Heart left ventricle (tissue), 16 donors: ENCODE measurements around the gene CFAP46. TPM values are rescaled to one million over a fixed set of nuclear protein-coding genes. Genes with fewer than 3 reads are reported as not detected.
A peak's percentile ranks its signal among the peaks of the same experiment; 100 is the strongest.

Experiments
- ATAC-seq, 4 donors: fragments of 200-7000 bp; cut with Tn5 transposase; one replicate each; pipeline ENCODE4 v1.9.1; 2020 to 2022; ENCODE audit warnings: moderate library complexity in 4 of 4, mild to moderate bottlenecking in 3 of 4, moderate number of reproducible peaks in 1 of 4
- DNase-seq, 5 donors: peaks; one replicate each; pipeline ENCODE4 v3.0.0-alpha.2; 2020
- H3K27ac ChIP-seq, 12 donors: fragments of 200-600 bp; sonication (generic) in 4 of 12; one replicate each; pipeline versions ENCODE4 v1.5.0 to v1.8.0; 2016 to 2022; ENCODE audit warnings: mild to moderate bottlenecking in 2 of 12
- H3K27me3 ChIP-seq, 9 donors: fragments of 200-600 bp; sonication (generic) in 2 of 9; one replicate each; pipeline versions ENCODE4 v1.5.1 to v1.8.0; 2016 to 2022; ENCODE audit warnings: mild to moderate bottlenecking in 3 of 9
- H3K36me3 ChIP-seq, 9 donors: fragments of 200-600 bp; sonication (generic) in 2 of 9; one replicate each; pipeline versions ENCODE4 v1.5.0 to v1.8.0; 2018 to 2022; ENCODE audit warnings: mild to moderate bottlenecking in 2 of 9
- H3K4me1 ChIP-seq, 12 donors: fragments of 200-600 bp; sonication (generic) in 4 of 12; one replicate each; pipeline versions ENCODE4 v1.5.0 to v1.8.0; 2016 to 2022; ENCODE audit warnings: mild to moderate bottlenecking in 3 of 12
- H3K4me3 ChIP-seq, 12 donors: fragments of 200-600 bp; sonication (generic) in 4 of 12; one replicate each; pipeline versions ENCODE4 v1.5.0 to v1.8.0; 2017 to 2022; ENCODE audit warnings: mild to moderate bottlenecking in 9 of 12, moderate library complexity in 4 of 12
- H3K9me3 ChIP-seq, 12 donors: fragments of 200-600 bp; sonication (generic) in 4 of 12; one replicate each; pipeline versions ENCODE4 v1.5.0 to v1.8.0; 2016 to 2022; ENCODE audit warnings: mild to moderate bottlenecking in 1 of 12
- CTCF ChIP-seq, 12 donors: fragments of 200-600 bp; sonication (generic) in 4 of 12; IDR thresholded peaks; one replicate each; pipeline versions ENCODE4 v1.5.0 to v1.8.0; 2018 to 2022; ENCODE audit warnings: antibody characterized with exemption in 12 of 12, mild to moderate bottlenecking in 5 of 12
- POLR2A ChIP-seq, 2 donors: fragments of 450-650 bp; IDR thresholded peaks; one replicate each; pipeline ENCODE4 v1.6.1; 2017; ENCODE audit warnings: antibody characterized with exemption in 2 of 2, mild to moderate bottlenecking in 2 of 2, moderate library complexity in 2 of 2
- WGBS, 4 donors: extraction: QIAGEN DNeasy Blood & Tissue Kit in 2 of 4; methylation state at CpG; one replicate each; pipeline versions ENCODE4 v1.1.5 to v1.1.7; 2013 to 2018; 5-methylcytosine and 5-hydroxymethylcytosine counted together
- intact Hi-C, 10 donors: fragments of 100-400 bp; cut with DNase I; formaldehyde crosslinking; loops; one replicate each; pipeline versions ENCODE4 v1.11.1 to v1.14.2; 2022
- polyA plus RNA-seq, 2 donors: library from polyadenylated mRNA; stranded (reverse); fragments of 200-250 nt; gene quantifications; one replicate each; pipeline ENCODE4 v1.2.3, GENCODE V29; 2013
- total RNA-seq, 9 donors: library from RNA; depleted of rRNA in 2 of 9; stranded (reverse); fragments of >200 nt in 2 of 9; fragmentation: NEBNext Ultra II Directional in 3 of 9; extraction: Animal tissue kit (Norgen Biotek cat#: 25700) in 3 of 9; gene quantifications; one replicate each; pipeline versions ENCODE4 v1.1.0 to v1.2.4, GENCODE V29; 2016 to 2023
- donor health status: ischemic (EF 13 %, LVEDD 7.1; RV severe dilation, severe dysfunction).
- donor health status: healthy with polysubstance abuse.
- donor health status: DM: no; HTN: yes; CAD: no.
- donor health status: DM: no; HTN: no; CAD: no.
- donor health status: ischemic (EF 25% LVEDD 6.9; RV normal size, moderate dysfunction).
- donor health status: ischemic (EF 25% LVEDD 5.7; RV mildly dilated, moderate dysfunction).
- donor health status: healthy.
- donor health status: DM: yes; HTN: yes; CAD: no.
- donor health status: ischemic (EF 35%, LVEDD 5.7; RV mildly dilated, moderate dysfunction).
- donor health status: nonischemic (EF 11% LVEDD 7.7; RV severe dilation, severe dysfunction).
- donor health status: DM: yes; HTN: yes; CAD: no.
- donor health status: PGD.
- donor health status: ischemic (EF 29% LVEDD 5.4; RV normal size, mild dysfunction).
- donor health status: nonischemic (EF 23%, LVEDD 6.1; RV moderate dilation, normal function).

Gene CFAP46
- total and polyA plus RNA-seq, 11 donors: 0.61 to 1.8 (median 0.95) TPM

DNA sequence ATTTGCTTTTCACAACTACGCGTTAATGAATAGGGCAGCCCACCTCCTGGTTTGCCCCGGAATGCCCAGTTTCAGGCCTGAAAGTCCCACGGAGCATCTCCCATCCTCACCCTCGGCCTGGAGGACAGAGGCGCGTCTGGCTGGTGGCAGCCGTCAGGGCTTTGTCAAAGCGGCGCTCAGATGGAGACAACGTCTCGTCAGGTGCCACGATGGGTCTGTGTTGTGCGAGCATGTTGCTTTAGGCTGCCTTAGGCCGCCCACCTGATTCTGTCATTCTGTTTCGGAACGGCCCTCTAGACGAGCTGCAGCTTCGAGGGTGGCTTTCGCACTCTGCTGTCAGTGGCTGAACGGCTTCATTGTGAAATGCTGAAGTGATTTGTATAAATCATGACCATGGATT, 39.4 kb upstream of the CFAP46 start:
- TF ChIP-seq POLR2A (IDR thresholded peaks at IDR 0.05) (no peak), CTCF (IDR thresholded peaks at IDR 0.05) (no peak)
- Histone ChIP-seq H3K4me3 (no peak overlapping the region), H3K27ac (no peak overlapping the region), H3K9me3 (no peaks in the 10 kb centered on the region), H3K27me3 (peaks cover 0 to 24% (median 3%) of the 10 kb centered on the region in 9 donors), H3K4me1 (peaks cover 0 to 6% (median 0%) of the 10 kb centered on the region in 12 donors), H3K36me3 (no peaks in the 10 kb centered on the region)
- intact Hi-C loops: no loop called here
- DNase-seq (peak in 1 of 5 donors; percentile 48), ATAC-seq (no peak)
- WGBS, 4 donors: 81 to 86% (median 83%) methylated on average over 21 of the region's 21 CpGs

DNA sequence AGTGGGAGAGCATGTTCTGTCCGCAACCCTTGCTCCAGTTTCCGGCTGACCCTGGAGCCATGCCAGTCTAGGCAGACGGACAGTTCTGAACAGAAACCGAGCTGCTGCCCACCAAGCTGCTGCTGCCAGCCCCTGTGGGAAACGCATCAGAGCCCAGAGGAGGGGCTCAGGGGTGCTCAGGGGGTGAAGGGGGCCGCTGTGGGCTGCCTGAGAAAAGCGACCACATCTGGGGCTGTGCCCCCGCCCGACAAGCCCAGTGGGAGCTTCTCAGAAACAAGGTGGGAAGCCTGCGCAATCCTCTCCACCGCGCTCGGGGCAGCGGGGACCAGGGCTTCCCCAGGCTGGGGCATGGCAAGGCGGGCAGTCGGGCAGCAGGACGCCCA, 38.8 kb upstream of the CFAP46 start:
- intact Hi-C loops: no loop called here
- no peak overlapping the region for H3K4me3 ChIP-seq
- H3K9me3 ChIP-seq: no peaks in the 10 kb centered on the region
- DNase-seq (no peak), ATAC-seq (peak in 1 of 4 donors; percentile 17)
- peaks cover 0 to 6% (median 0%) of the 10 kb centered on the region in 12 donors for H3K4me1 ChIP-seq
- H3K27me3 ChIP-seq: peaks cover 0 to 18% (median 2%) of the 10 kb centered on the region in 9 donors
- TF ChIP-seq CTCF (IDR thresholded peaks at IDR 0.05) (no peak), POLR2A (IDR thresholded peaks at IDR 0.05) (no peak)
- no peaks in the 10 kb centered on the region for H3K36me3 ChIP-seq
- H3K27ac ChIP-seq: no peak overlapping the region
- WGBS, 4 donors: 67 to 77% (median 67%) methylated on average over 7 to 17 of the region's 17 CpGs

DNA sequence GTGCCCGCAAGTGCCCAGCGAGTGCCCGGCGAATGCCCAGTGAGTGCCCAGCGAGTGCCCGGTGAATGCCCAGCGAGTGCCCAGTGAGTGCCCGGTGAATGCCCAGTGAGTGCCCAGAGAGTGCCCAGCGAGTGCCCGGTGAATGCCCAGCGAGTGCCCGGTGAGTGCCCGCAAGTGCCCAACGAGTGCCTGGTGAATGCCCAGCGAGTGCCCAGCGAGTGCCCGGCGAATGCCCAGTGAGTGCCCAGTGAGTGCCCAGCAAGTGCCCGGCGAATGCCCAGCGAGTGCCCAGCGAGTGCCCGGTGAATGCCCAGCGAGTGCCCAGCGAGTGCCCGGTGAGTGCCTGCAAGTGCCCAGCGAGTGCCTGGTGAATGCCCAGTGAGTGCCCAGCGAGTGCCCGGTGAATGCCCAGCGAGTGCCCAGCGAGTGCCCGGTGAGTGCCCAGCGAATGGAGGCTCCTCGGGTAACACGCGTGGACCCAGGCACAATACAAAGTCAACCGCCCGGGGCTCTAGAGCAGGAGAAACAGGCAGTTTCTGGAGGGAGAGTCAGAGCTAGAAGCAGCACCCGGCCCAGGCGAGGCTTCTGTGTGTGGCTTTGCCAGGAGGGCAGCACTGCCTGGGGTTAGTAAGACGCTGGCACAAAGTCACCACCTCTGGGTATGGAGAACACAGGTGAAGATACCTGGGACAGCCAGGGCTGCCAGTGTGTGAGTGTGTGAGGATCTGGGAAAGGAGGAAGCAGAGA, 38.2 kb upstream of the CFAP46 start:
- H3K27me3 ChIP-seq: peaks cover 0 to 21% (median 0%) of the 10 kb centered on the region in 9 donors
- H3K36me3 ChIP-seq: no peaks in the 10 kb centered on the region
- H3K9me3 ChIP-seq: no peaks in the 10 kb centered on the region
- H3K4me3 ChIP-seq: no peak overlapping the region
- intact Hi-C loops: no loop called here
- TF ChIP-seq POLR2A (IDR thresholded peaks at IDR 0.05) (no peak), CTCF (IDR thresholded peaks at IDR 0.05) (no peak)
- WGBS, 4 donors: 78 to 92% (median 88%) methylated on average over 24 to 41 of the region's 41 CpGs
- ATAC-seq: no peak
- no peak for DNase-seq
- H3K27ac ChIP-seq: no peak overlapping the region
- peaks cover 0 to 6% (median 0%) of the 10 kb centered on the region in 12 donors for H3K4me1 ChIP-seq

- WGBS, 4 donors: 65 to 69% (median 67%) methylated on average over 20 to 24 of the region's 24 CpGs
- TF ChIP-seq POLR2A (IDR thresholded peaks at IDR 0.05) (no peak), CTCF (IDR thresholded peaks at IDR 0.05) (no peak)
- no peaks in the 10 kb centered on the region for H3K9me3 ChIP-seq
- DNase-seq (no peak), ATAC-seq (no peak)
- H3K4me1 ChIP-seq: peaks cover 0 to 6% (median 0%) of the 10 kb centered on the region in 12 donors
- no peak overlapping the region for H3K4me3 ChIP-seq
- H3K27ac ChIP-seq: no peak overlapping the region
- H3K27me3 ChIP-seq: peaks cover 0 to 23% (median 2%) of the 10 kb centered on the region in 9 donors
- intact Hi-C loops: no loop called here
- no peaks in the 10 kb centered on the region for H3K36me3 ChIP-seq
These were observed 37.4 kb upstream of the CFAP46 start for GRCh38 chr10:132979491-132980425.
